ENCODE data around the gene FRY. TPM values are rescaled to one million over a fixed set of nuclear protein-coding genes. Genes with fewer than 3 reads are reported as not detected.

FRY gene
- total and polyA plus RNA-seq, 10 of the 15 experiments (the other 5 are each of a cell fraction or from before 2014, with no cell fraction given) = 0.18 to 1.4 (median 0.30) TPM

DNA sequence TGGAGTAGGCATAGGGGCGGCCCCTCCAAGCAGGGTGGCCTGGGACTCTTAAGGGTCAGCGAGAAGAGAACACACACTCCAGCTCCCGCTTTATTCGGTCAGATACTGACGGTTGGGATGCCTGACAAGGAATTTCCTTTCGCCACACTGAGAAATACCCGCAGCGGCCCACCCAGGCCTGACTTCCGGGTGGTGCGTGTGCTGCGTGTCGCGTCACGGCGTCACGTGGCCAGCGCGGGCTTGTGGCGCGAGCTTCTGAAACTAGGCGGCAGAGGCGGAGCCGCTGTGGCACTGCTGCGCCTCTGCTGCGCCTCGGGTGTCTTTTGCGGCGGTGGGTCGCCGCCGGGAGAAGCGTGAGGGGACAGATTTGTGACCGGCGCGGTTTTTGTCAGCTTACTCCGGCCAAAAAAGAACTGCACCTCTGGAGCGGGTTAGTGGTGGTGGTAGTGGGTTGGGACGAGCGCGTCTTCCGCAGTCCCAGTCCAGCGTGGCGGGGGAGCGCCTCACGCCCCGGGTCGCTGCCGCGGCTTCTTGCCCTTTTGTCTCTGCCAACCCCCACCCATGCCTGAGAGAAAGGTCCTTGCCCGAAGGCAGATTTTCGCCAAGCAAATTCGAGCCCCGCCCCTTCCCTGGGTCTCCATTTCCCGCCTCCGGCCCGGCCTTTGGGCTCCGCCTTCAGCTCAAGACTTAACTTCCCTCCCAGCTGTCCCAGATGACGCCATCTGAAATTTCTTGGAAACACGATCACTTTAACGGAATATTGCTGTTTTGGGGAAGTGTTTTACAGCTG is 283.9 kb downstream of the FRY start, which contains the start of the genes BRCA2 and ZAR1L (continued):
- TF ChIP-seq, protein P1, sequence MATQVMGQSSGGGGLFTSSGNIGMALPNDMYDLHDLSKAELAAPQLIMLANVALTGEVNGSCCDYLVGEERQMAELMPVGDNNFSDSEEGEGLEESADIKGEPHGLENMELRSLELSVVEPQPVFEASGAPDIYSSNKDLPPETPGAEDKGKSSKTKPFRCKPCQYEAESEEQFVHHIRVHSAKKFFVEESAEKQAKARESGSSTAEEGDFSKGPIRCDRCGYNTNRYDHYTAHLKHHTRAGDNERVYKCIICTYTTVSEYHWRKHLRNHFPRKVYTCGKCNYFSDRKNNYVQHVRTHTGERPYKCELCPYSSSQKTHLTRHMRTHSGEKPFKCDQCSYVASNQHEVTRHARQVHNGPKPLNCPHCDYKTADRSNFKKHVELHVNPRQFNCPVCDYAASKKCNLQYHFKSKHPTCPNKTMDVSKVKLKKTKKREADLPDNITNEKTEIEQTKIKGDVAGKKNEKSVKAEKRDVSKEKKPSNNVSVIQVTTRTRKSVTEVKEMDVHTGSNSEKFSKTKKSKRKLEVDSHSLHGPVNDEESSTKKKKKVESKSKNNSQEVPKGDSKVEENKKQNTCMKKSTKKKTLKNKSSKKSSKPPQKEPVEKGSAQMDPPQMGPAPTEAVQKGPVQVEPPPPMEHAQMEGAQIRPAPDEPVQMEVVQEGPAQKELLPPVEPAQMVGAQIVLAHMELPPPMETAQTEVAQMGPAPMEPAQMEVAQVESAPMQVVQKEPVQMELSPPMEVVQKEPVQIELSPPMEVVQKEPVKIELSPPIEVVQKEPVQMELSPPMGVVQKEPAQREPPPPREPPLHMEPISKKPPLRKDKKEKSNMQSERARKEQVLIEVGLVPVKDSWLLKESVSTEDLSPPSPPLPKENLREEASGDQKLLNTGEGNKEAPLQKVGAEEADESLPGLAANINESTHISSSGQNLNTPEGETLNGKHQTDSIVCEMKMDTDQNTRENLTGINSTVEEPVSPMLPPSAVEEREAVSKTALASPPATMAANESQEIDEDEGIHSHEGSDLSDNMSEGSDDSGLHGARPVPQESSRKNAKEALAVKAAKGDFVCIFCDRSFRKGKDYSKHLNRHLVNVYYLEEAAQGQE (IDR thresholded peaks at IDR 0.05; ENCODE audit: low read depth, low read length) = no peak
- TF ChIP-seq ZNF24 (IDR thresholded peaks at IDR 0.05) (no peak), PAX5 (IDR thresholded peaks at IDR 0.05; ENCODE audit: borderline replicate concordance, low read depth, low read length) (peak; percentile 72; the same call in 1 of the 2 replicates), BMI1 (IDR thresholded peaks at IDR 0.05; ENCODE audit: borderline replicate concordance) (no peak), SMARCA5 (IDR thresholded peaks at IDR 0.05) (no peak; the same call in 1 of the 2 replicates), FOXM1 (IDR thresholded peaks at IDR 0.05; ENCODE audit: low read depth, low read length) (peak; percentile 22; the same call in 1 of the 2 replicates), RUNX3 (IDR thresholded peaks at IDR 0.05; ENCODE audit: low read length) (peak; percentile 47), HDGF (IDR thresholded peaks at IDR 0.05) (peak; percentile 27; the same call in 1 of the 2 replicates), SP1 (IDR thresholded peaks at IDR 0.05; ENCODE audit: low read depth, low read length) (peak; percentile 19), NFYB (IDR thresholded peaks at IDR 0.05; ENCODE audit: insufficient read depth, low read depth, low read length) (no peak), ZZZ3 (IDR thresholded peaks at IDR 0.05; ENCODE audit: control insufficient read depth, insufficient read length, low read depth) (no peak), FOXK2 (IDR thresholded peaks at IDR 0.05) (no peak), CEBPB (IDR thresholded peaks at IDR 0.05; ENCODE audit: borderline replicate concordance in 1 of 2, low read depth in 2 of 2, low read length in 2 of 2) (no peak), KLF5 (IDR thresholded peaks at IDR 0.05; ENCODE audit: partially characterized antibody) (no peak), YBX1 (IDR thresholded peaks at IDR 0.05) (no peak), NFIC (IDR thresholded peaks at IDR 0.05; ENCODE audit: low read depth, low read length) (no peak; the same call in 1 of the 2 replicates), KDM1A (IDR thresholded peaks at IDR 0.05; ENCODE audit: borderline replicate concordance) (no peak), NFYA (IDR thresholded peaks at IDR 0.05; ENCODE audit: borderline replicate concordance, low read depth, low read length) (no peak), MYB (IDR thresholded peaks at IDR 0.05; ENCODE audit: borderline replicate concordance, low read depth, low read length) (no peak)
- TF ChIP-seq, protein P2, sequence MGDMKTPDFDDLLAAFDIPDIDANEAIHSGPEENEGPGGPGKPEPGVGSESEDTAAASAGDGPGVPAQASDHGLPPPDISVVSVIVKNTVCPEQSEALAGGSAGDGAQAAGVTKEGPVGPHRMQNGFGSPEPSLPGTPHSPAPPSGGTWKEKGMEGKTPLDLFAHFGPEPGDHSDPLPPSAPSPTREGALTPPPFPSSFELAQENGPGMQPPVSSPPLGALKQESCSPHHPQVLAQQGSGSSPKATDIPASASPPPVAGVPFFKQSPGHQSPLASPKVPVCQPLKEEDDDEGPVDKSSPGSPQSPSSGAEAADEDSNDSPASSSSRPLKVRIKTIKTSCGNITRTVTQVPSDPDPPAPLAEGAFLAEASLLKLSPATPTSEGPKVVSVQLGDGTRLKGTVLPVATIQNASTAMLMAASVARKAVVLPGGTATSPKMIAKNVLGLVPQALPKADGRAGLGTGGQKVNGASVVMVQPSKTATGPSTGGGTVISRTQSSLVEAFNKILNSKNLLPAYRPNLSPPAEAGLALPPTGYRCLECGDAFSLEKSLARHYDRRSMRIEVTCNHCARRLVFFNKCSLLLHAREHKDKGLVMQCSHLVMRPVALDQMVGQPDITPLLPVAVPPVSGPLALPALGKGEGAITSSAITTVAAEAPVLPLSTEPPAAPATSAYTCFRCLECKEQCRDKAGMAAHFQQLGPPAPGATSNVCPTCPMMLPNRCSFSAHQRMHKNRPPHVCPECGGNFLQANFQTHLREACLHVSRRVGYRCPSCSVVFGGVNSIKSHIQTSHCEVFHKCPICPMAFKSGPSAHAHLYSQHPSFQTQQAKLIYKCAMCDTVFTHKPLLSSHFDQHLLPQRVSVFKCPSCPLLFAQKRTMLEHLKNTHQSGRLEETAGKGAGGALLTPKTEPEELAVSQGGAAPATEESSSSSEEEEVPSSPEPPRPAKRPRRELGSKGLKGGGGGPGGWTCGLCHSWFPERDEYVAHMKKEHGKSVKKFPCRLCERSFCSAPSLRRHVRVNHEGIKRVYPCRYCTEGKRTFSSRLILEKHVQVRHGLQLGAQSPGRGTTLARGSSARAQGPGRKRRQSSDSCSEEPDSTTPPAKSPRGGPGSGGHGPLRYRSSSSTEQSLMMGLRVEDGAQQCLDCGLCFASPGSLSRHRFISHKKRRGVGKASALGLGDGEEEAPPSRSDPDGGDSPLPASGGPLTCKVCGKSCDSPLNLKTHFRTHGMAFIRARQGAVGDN (IDR thresholded peaks at IDR 0.05) = peak; percentile 97
- TF ChIP-seq, protein P3, sequence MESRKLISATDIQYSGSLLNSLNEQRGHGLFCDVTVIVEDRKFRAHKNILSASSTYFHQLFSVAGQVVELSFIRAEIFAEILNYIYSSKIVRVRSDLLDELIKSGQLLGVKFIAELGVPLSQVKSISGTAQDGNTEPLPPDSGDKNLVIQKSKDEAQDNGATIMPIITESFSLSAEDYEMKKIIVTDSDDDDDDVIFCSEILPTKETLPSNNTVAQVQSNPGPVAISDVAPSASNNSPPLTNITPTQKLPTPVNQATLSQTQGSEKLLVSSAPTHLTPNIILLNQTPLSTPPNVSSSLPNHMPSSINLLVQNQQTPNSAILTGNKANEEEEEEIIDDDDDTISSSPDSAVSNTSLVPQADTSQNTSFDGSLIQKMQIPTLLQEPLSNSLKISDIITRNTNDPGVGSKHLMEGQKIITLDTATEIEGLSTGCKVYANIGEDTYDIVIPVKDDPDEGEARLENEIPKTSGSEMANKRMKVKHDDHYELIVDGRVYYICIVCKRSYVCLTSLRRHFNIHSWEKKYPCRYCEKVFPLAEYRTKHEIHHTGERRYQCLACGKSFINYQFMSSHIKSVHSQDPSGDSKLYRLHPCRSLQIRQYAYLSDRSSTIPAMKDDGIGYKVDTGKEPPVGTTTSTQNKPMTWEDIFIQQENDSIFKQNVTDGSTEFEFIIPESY (IDR thresholded peaks at IDR 0.05) = no peak
